SK-N-SH (cell line): ENCODE measurements around the gene LFNG. TPM values are rescaled to one million over a fixed set of nuclear protein-coding genes. Genes with fewer than 3 reads are reported as not detected.

Source experiments
- CTCF ChIA-PET: fragments of 300-600, 350-600 bp; formaldehyde crosslinking; extraction: SDS; loops from one replicate; lab custom pipeline; 2021; lab: Yijun Ruan, JAX
- POLR2A ChIA-PET: fragments of 350-600 bp; sonication (Branson Sonifier 250); formaldehyde crosslinking; extraction: SDS; loops from one replicate; lab custom pipeline; 2020; ENCODE audit warnings: antibody characterized with exemption, inconsistent platforms; lab: Yijun Ruan, JAX
- DNase-seq: peaks from one replicate; pipeline ENCODE4 v3.0.0; 2012
- H2AFZ ChIP-seq: fragments of 200-600 bp; sonication (generic); 2 replicates; pipeline ENCODE4 v1.8.1; 2016; ENCODE audit warnings: antibody characterized with exemption, mild to moderate bottlenecking, low read depth
- H3F3A ChIP-seq: fragments of 200-600 bp; sonication (generic); replicated peaks from 2 replicates; pipeline ENCODE3; 2016; ENCODE audit warnings: antibody characterized with exemption, mild to moderate bottlenecking; ENCODE audit not compliant: insufficient read depth
- H3K27ac ChIP-seq, 2 experiments: fragments of 200-500 bp in 1 of 2; fragments of 200-600 bp in 1 of 2; sonication (Bioruptor generic) in 1 of 2; sonication (generic), shearing (Covaris generic) in 1 of 2; 2 replicates each; pipeline versions ENCODE4 v1.5.1 to v1.6.1; 2014 to 2016; ENCODE audit warnings: low read depth in 2 of 2, inconsistent platforms in 1 of 2, low read length in 1 of 2, mild to moderate bottlenecking in 1 of 2, mixed read lengths in 1 of 2
- H3K27me3 ChIP-seq: fragments of 200-600 bp; sonication (generic), shearing (Covaris generic); 2 replicates; pipeline ENCODE4 v1.6.1; 2016; ENCODE audit warnings: mixed run types; ENCODE audit not compliant: insufficient read depth
- H3K36me3 ChIP-seq, 2 experiments: fragments of 200-500 bp in 1 of 2; fragments of 200-600 bp in 1 of 2; sonication (Bioruptor generic) in 1 of 2; sonication (generic) in 1 of 2; replicated peaks in 1 of 2; 2 replicates each; pipeline versions ENCODE3 to v1.5.1; 2014 to 2016; ENCODE audit warnings: low read length in 1 of 2, mild to moderate bottlenecking in 1 of 2; ENCODE audit not compliant: insufficient read depth in 2 of 2, control insufficient read depth in 1 of 2
- H3K4me1 ChIP-seq, 2 experiments: fragments of 200-500 bp in 1 of 2; fragments of 200-600 bp in 1 of 2; sonication (Bioruptor generic) in 1 of 2; sonication (generic), shearing (Covaris generic) in 1 of 2; 2 replicates each; pipeline versions ENCODE4 v1.5.1 to v1.6.1; 2014 to 2016; ENCODE audit warnings: low read depth in 1 of 2, low read length in 1 of 2, mixed run types in 1 of 2; ENCODE audit not compliant: insufficient read depth in 2 of 2, control insufficient read depth in 1 of 2
- H3K4me2 ChIP-seq: fragments of 200-600 bp; sonication (generic), shearing (Covaris generic); 2 replicates; pipeline ENCODE4 v1.6.1; 2017; ENCODE audit warnings: mixed run types
- H3K4me3 ChIP-seq, 2 experiments: fragments of 200-500 bp in 1 of 2; fragments of 200-600 bp in 1 of 2; sonication (Bioruptor generic) in 1 of 2; sonication (generic), shearing (Covaris generic) in 1 of 2; 2 replicates each; pipeline versions ENCODE4 v1.5.1 to v1.8.1; 2014 to 2016; ENCODE audit warnings: low read depth in 2 of 2, inconsistent platforms in 1 of 2, low read length in 1 of 2, mild to moderate bottlenecking in 1 of 2, mixed read lengths in 1 of 2, moderate library complexity in 1 of 2
- H3K79me2 ChIP-seq: fragments of 200-600 bp; sonication (generic); 2 replicates; pipeline ENCODE4 v1.8.1; 2017; ENCODE audit warnings: mild to moderate bottlenecking; ENCODE audit not compliant: insufficient read depth
- H3K9ac ChIP-seq: fragments of 200-600 bp; sonication (generic); 2 replicates; pipeline ENCODE4 v1.6.1; 2017; ENCODE audit warnings: mixed run types
- H3K9me2 ChIP-seq: fragments of 200-600 bp; sonication (generic); 2 replicates; pipeline ENCODE4 v1.6.1; 2017; ENCODE audit warnings: mixed run types
- H3K9me3 ChIP-seq: fragments of 200-600 bp; sonication (generic); 2 replicates; pipeline ENCODE4 v1.6.1; 2017; ENCODE audit warnings: mixed run types, mild to moderate bottlenecking, moderate library complexity
- H4K20me1 ChIP-seq: fragments of 200-600 bp; sonication (generic); 2 replicates; pipeline ENCODE4 v1.6.1; 2017; ENCODE audit warnings: mild to moderate bottlenecking, mixed run types; ENCODE audit not compliant: insufficient read depth
- CHD2 ChIP-seq: fragments of 150-350 bp; IDR thresholded peaks from 2 replicates; pipeline ENCODE4 v1.6.1; 2018; ENCODE audit warnings: low read length; ENCODE audit not compliant: partially characterized antibody
- ELF1 ChIP-seq: IDR thresholded peaks from 2 replicates; pipeline ENCODE4 v1.4.0; 2012
- EZH2phosphoT487 ChIP-seq: fragments of 200-600 bp; sonication (generic); IDR thresholded peaks from 2 replicates; pipeline ENCODE4 v1.6.1; 2017; ENCODE audit warnings: low read depth, mixed run types, mild to moderate bottlenecking, antibody characterized with exemption, moderate library complexity, borderline replicate concordance
- GATA2 ChIP-seq: sonication (generic); formaldehyde crosslinking; IDR thresholded peaks from 2 replicates; pipeline ENCODE4 v1.5.0; 2020; ENCODE audit warnings: mild to moderate bottlenecking, missing genetic modification reagents
- MEF2A ChIP-seq: IDR thresholded peaks from 2 replicates; pipeline ENCODE4 v1.4.0; 2012; ENCODE audit warnings: low read depth, borderline replicate concordance
- MXI1 ChIP-seq: IDR thresholded peaks from 2 replicates; pipeline ENCODE4 v1.6.1; 2012; ENCODE audit warnings: mild to moderate bottlenecking, low read depth, low read length, improper control_type of control experiment
- NFIC ChIP-seq: IDR thresholded peaks from 2 replicates; pipeline ENCODE4 v1.4.0; 2012; ENCODE audit warnings: borderline replicate concordance
- POLR2AphosphoS5 ChIP-seq: IDR thresholded peaks from 2 replicates; pipeline ENCODE4 v1.6.1; 2012; ENCODE audit warnings: low read depth, low read length
- RAD21 ChIP-seq: IDR thresholded peaks from 2 replicates; pipeline ENCODE4 v1.6.1; 2012; ENCODE audit warnings: mild to moderate bottlenecking, low read length
- RCOR1 ChIP-seq: fragments of 150-350 bp; IDR thresholded peaks from 2 replicates; pipeline ENCODE4 v1.6.1; 2017; ENCODE audit warnings: antibody characterized with exemption, low read length
- RFX5 ChIP-seq: IDR thresholded peaks from 2 replicates; pipeline ENCODE4 v1.6.1; 2012; ENCODE audit warnings: mild to moderate bottlenecking, improper control_type of control experiment, low read length
- SMC3 ChIP-seq: IDR thresholded peaks from 2 replicates; pipeline ENCODE4 v1.6.1; 2012; ENCODE audit warnings: low read depth, low read length, improper control_type of control experiment
- TCF12 ChIP-seq: IDR thresholded peaks from 2 replicates; pipeline ENCODE4 v1.4.0; 2012
- WGBS: methylation state at CpG from one replicate; pipeline ENCODE4 v1.1.6; 2017; ENCODE audit warnings: low lambda C conversion rate; 5-methylcytosine and 5-hydroxymethylcytosine counted together
- polyA plus RNA-seq, 3 experiments: library from polyadenylated mRNA; depleted of rRNA; stranded (reverse); fragments of >200 nt; gene quantifications; 2 replicates each; pipeline ENCODE4 v1.2.3, GENCODE V29; 2012
- TF ChIP-seq, protein P1 (sequence below): fragments of 200-600 bp; sonication (generic); IDR thresholded peaks from 2 replicates; pipeline ENCODE4 v1.6.1; 2017; ENCODE audit warnings: antibody characterized with exemption, mild to moderate bottlenecking, moderate library complexity
- TF ChIP-seq, protein P2 (sequence below): IDR thresholded peaks from 2 replicates; pipeline ENCODE4 v1.4.0; 2012; ENCODE audit warnings: low read depth, borderline replicate concordance

LFNG gene
- polyA plus RNA-seq, 1 of the 3 experiments (the other 2 are of a cell fraction) = 9.4 TPM

DNA sequence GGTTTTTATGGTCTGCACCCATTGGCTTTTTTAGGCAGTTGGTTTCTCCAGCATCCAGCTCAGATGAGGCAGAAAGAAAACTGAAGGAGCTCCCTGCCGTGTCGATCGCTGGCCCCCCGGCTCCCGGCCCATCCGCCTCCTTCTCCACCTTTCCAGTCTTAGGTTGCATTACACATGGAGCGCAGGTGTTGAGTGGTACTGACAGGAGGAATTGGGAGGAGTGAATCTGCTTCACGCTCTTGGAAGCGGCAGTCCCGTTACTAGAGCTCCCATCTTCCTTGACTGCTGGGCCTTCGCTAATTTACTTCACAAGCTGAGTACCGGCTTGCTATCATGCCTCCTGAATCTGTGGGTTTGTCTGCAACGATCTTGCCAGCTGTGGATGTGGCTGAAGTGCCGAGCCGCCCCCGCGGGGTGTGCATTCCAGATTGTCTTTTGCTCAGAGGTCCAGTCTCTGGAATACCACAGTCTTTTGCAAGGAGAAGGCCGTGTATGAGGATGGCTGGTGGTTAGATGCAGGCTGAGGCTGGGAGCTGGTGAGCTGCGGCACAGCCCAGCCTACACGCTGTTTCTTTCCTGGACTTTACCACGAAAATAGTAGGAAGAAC, 56.3 kb downstream of the LFNG start:
- TF ChIP-seq, protein P1, sequence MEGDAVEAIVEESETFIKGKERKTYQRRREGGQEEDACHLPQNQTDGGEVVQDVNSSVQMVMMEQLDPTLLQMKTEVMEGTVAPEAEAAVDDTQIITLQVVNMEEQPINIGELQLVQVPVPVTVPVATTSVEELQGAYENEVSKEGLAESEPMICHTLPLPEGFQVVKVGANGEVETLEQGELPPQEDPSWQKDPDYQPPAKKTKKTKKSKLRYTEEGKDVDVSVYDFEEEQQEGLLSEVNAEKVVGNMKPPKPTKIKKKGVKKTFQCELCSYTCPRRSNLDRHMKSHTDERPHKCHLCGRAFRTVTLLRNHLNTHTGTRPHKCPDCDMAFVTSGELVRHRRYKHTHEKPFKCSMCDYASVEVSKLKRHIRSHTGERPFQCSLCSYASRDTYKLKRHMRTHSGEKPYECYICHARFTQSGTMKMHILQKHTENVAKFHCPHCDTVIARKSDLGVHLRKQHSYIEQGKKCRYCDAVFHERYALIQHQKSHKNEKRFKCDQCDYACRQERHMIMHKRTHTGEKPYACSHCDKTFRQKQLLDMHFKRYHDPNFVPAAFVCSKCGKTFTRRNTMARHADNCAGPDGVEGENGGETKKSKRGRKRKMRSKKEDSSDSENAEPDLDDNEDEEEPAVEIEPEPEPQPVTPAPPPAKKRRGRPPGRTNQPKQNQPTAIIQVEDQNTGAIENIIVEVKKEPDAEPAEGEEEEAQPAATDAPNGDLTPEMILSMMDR = no peak
- TF ChIP-seq MEF2A (no peak), EZH2phosphoT487 (no peak), MXI1 (no peak), TCF12 (no peak), ELF1 (no peak), CHD2 (no peak), GATA2 (CRISPR knock-in tag) (no peak), RCOR1 (no peak), POLR2AphosphoS5 (no peak), NFIC (no peak), SMC3 (no peak), RAD21 (no peak), RFX5 (no peak)
- TF ChIP-seq, protein P2, sequence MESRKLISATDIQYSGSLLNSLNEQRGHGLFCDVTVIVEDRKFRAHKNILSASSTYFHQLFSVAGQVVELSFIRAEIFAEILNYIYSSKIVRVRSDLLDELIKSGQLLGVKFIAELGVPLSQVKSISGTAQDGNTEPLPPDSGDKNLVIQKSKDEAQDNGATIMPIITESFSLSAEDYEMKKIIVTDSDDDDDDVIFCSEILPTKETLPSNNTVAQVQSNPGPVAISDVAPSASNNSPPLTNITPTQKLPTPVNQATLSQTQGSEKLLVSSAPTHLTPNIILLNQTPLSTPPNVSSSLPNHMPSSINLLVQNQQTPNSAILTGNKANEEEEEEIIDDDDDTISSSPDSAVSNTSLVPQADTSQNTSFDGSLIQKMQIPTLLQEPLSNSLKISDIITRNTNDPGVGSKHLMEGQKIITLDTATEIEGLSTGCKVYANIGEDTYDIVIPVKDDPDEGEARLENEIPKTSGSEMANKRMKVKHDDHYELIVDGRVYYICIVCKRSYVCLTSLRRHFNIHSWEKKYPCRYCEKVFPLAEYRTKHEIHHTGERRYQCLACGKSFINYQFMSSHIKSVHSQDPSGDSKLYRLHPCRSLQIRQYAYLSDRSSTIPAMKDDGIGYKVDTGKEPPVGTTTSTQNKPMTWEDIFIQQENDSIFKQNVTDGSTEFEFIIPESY = no peak
- 0 out of 2 replicates have a peak, but pooled peaks cover under 1% of the 10 kb centered on the region for H3K79me2 ChIP-seq
- no peak overlapping the region for H3K4me3 ChIP-seq
- H3K27me3 ChIP-seq = no peaks in the 10 kb centered on the region
- no peaks in the 10 kb centered on the region for H3F3A ChIP-seq
- CTCF ChIA-PET = interaction anchor here (1.5 to 2.7 kb wide), 2 partner anchors 9 to 13 kb away, joined by 4 to 10 read pairs; no protein-coding TSS in a partner anchor
- no peak for DNase-seq
- H4K20me1 ChIP-seq = no peaks in the 10 kb centered on the region
- no peak overlapping the region for H3K9ac ChIP-seq
- H3K4me2 ChIP-seq = no peak overlapping the region
- H3K36me3 ChIP-seq = peaks cover 4 to 27% of the 10 kb centered on the region in 2 experiments
- no peaks in the 10 kb centered on the region for H3K9me3 ChIP-seq
- 93% methylated on average over 21 of the region's 21 CpGs for WGBS
- no peaks in the 10 kb centered on the region for H3K4me1 ChIP-seq
- POLR2A ChIA-PET = no interaction called here
- H3K27ac ChIP-seq = no peak overlapping the region
- no peak overlapping the region for H2AFZ ChIP-seq
- no peaks in the 10 kb centered on the region for H3K9me2 ChIP-seq
